Measurements from ENCODE around the gene ZNF771. TPM values are rescaled to one million over a fixed set of nuclear protein-coding genes. Genes with fewer than 3 reads are reported as not detected.

The ZNF771 gene
- polyA plus RNA-seq, 2 of the 4 experiments (the other 2 are of a cell fraction), result 5.7 to 7.2 TPM

- no peak for TF ChIP-seq HDAC2 (IDR thresholded peaks at IDR 0.05)
- 0 out of 2 replicates have a peak, but pooled peaks have one; percentile 34 for TF ChIP-seq RFX5 (IDR thresholded peaks at IDR 0.05)
- TF ChIP-seq EHF (CRISPR knock-in tag; IDR thresholded peaks at IDR 0.05), result peak; percentile 74; the same call in 1 of the 2 replicates
- no peak for TF ChIP-seq NR3C1 (IDR thresholded peaks at IDR 0.05)
- peak; percentile 93 for TF ChIP-seq MYC (IDR thresholded peaks at IDR 0.05; ENCODE audit: borderline replicate concordance, low read length)
- no peak for TF ChIP-seq RARB (CRISPR knock-in tag; IDR thresholded peaks at IDR 0.05)
- peak; percentile 97; the same call in 1 of the 2 replicates for TF ChIP-seq RNF2 (IDR thresholded peaks at IDR 0.05; ENCODE audit: borderline replicate concordance, low read depth)
- peak; percentile 26 for TF ChIP-seq POLR2A (IDR thresholded peaks at IDR 0.05; ENCODE audit: low read length)
- no peak for TF ChIP-seq HMGXB4 (CRISPR knock-in tag; IDR thresholded peaks at IDR 0.05; ENCODE audit: borderline replicate concordance)
- no peak for TF ChIP-seq PHF8 (IDR thresholded peaks at IDR 0.05; ENCODE audit: borderline replicate concordance, low read depth)
- TF ChIP-seq FOSB (CRISPR knock-in tag; IDR thresholded peaks at IDR 0.05), result no peak
- TF ChIP-seq SMC3 (IDR thresholded peaks at IDR 0.05), result peak; percentile 42; the same call in 2 of the 3 replicates
- TF ChIP-seq FOSL2 (IDR thresholded peaks at IDR 0.05), result no peak
- TF ChIP-seq FOSL2 (CRISPR knock-in tag; IDR thresholded peaks at IDR 0.05), result no peak
- TF ChIP-seq HES2 (IDR thresholded peaks at IDR 0.05), result no peak
- TF ChIP-seq ELK1 (IDR thresholded peaks at IDR 0.05; ENCODE audit: low read depth, low read length), result no peak
- TF ChIP-seq USF2 (IDR thresholded peaks at IDR 0.05), result no peak
- TF ChIP-seq ATOH8 (CRISPR knock-in tag; IDR thresholded peaks at IDR 0.05; ENCODE audit: low read depth), result no peak; the same call in 1 of the 2 replicates
- no peak for TF ChIP-seq ZSCAN20 (CRISPR knock-in tag; IDR thresholded peaks at IDR 0.05)
- no peak for TF ChIP-seq EHMT2 (IDR thresholded peaks at IDR 0.05; ENCODE audit: low read depth)
- peak; percentile 59 for TF ChIP-seq PBX3 (IDR thresholded peaks at IDR 0.05)
- TF ChIP-seq ZNF302 (CRISPR knock-in tag; IDR thresholded peaks at IDR 0.05), result no peak
- TF ChIP-seq FOXS1 (CRISPR knock-in tag; IDR thresholded peaks at IDR 0.05), result no peak
Observed at GRCh38 chr16:30417529-30418349, 10.3 kb downstream of the ZNF771 start (continued).
